SK-N-SH treated with all-trans-retinoic acid at 6 μM for 48 hours (cell line): ENCODE measurements around the gene PLTP.

Experiments
- ATAC-seq: fragments of 200-7000 bp; cut with Tn5 transposase; 3 replicates; pipeline ENCODE4 v1.9.1; 2020; ENCODE audit warnings: mild to moderate bottlenecking, moderate library complexity
- ARNTL ChIP-seq: fragments of 450-650 bp; formaldehyde crosslinking; IDR thresholded peaks from 2 replicates; pipeline ENCODE4 v1.5.0; 2020; ENCODE audit warnings: low read depth, mild to moderate bottlenecking, moderate library complexity, borderline replicate concordance
- BACH2 ChIP-seq: fragments of 250-450 bp; sonication (Bioruptor Pico); IDR thresholded peaks from 2 replicates; pipeline ENCODE4 v1.9.0; 2021; ENCODE audit warnings: mild to moderate bottlenecking, borderline replicate concordance
- CSDC2 ChIP-seq: fragments of 250-450 bp; sonication (Bioruptor Pico); IDR thresholded peaks from 2 replicates; pipeline ENCODE4 v1.5.0; 2020; ENCODE audit warnings: mild to moderate bottlenecking, moderate library complexity
- ESRRG ChIP-seq: fragments of 250-450 bp; sonication (Bioruptor Pico); IDR thresholded peaks from 2 replicates; pipeline ENCODE4 v1.6.1; 2021; ENCODE audit warnings: mild to moderate bottlenecking
- GLIS3 ChIP-seq: fragments of 250-450 bp; sonication (Bioruptor Pico); IDR thresholded peaks from 2 replicates; pipeline ENCODE4 v1.5.0; 2020; ENCODE audit warnings: mild to moderate bottlenecking, moderate library complexity
- ISL1 ChIP-seq: fragments of 250-450 bp; sonication (Bioruptor Pico); IDR thresholded peaks from 2 replicates; pipeline ENCODE4 v2.1.2; 2022; ENCODE audit warnings: mild to moderate bottlenecking, moderate library complexity
- OSR1 ChIP-seq: fragments of 250-450 bp; sonication (Bioruptor Pico); IDR thresholded peaks from 2 replicates; pipeline ENCODE4 v1.8.0; 2022; ENCODE audit warnings: moderate library complexity, mild to moderate bottlenecking, inconsistent platforms
- RARB ChIP-seq: fragments of 250-450 bp; sonication (Bioruptor Pico); IDR thresholded peaks from 2 replicates; pipeline ENCODE4 v1.8.0; 2021; ENCODE audit warnings: mild to moderate bottlenecking, moderate library complexity
- SNAI2 ChIP-seq: fragments of 250-450 bp; sonication (Bioruptor Pico); IDR thresholded peaks from 2 replicates; pipeline ENCODE4 v1.5.0; 2020; ENCODE audit warnings: mild to moderate bottlenecking, moderate library complexity
- TCF4 ChIP-seq: fragments of 250-450 bp; sonication (Bioruptor Pico); IDR thresholded peaks from 2 replicates; pipeline ENCODE4 v1.8.0; 2021; ENCODE audit warnings: mild to moderate bottlenecking, moderate library complexity, borderline replicate concordance
- TOX ChIP-seq: fragments of 250-450 bp; sonication (Bioruptor Pico); IDR thresholded peaks from 2 replicates; pipeline ENCODE4 v1.8.0; 2021; ENCODE audit warnings: mild to moderate bottlenecking, moderate library complexity, borderline replicate concordance
- TSHZ2 ChIP-seq: fragments of 250-450 bp; sonication (Bioruptor Pico); IDR thresholded peaks from 2 replicates; pipeline ENCODE4 v1.5.0; 2020; ENCODE audit warnings: mild to moderate bottlenecking, moderate library complexity
- ZC3H10 ChIP-seq: fragments of 250-450 bp; sonication (Bioruptor Pico); IDR thresholded peaks from 2 replicates; pipeline ENCODE4 v1.5.1; 2021; ENCODE audit warnings: mild to moderate bottlenecking, moderate library complexity
- ZFP3 ChIP-seq: fragments of 250-450 bp; sonication (Bioruptor Pico); IDR thresholded peaks from 2 replicates; pipeline ENCODE4 v1.5.0; 2020; ENCODE audit warnings: mild to moderate bottlenecking, moderate library complexity
- ZFP30 ChIP-seq: fragments of 450-650 bp; formaldehyde crosslinking; IDR thresholded peaks from 2 replicates; pipeline ENCODE4 v1.5.0; 2022; ENCODE audit warnings: mild to moderate bottlenecking, moderate library complexity
- ZNF565 ChIP-seq: fragments of 450-650 bp; formaldehyde crosslinking; conservative IDR thresholded peaks from 2 replicates; pipeline ENCODE4 v1.5.0; 2020; ENCODE audit warnings: low read depth, mild to moderate bottlenecking, moderate library complexity
- ZNF70 ChIP-seq: fragments of 450-650 bp; formaldehyde crosslinking; IDR thresholded peaks from 2 replicates; pipeline ENCODE4 v1.5.0; 2020; ENCODE audit warnings: mild to moderate bottlenecking, moderate library complexity
- ZNF8 ChIP-seq: fragments of 450-650 bp; formaldehyde crosslinking; IDR thresholded peaks from 2 replicates; pipeline ENCODE4 v1.5.0; 2020; ENCODE audit warnings: mild to moderate bottlenecking, moderate library complexity
- TF ChIP-seq, protein P1 (sequence below): fragments of 250-450 bp; sonication (Bioruptor Pico); IDR thresholded peaks from 2 replicates; pipeline ENCODE4 v1.5.1; 2020; ENCODE audit warnings: low read depth, mild to moderate bottlenecking, moderate library complexity
- TF ChIP-seq, protein P2 (sequence below): fragments of 250-450 bp; sonication (Bioruptor Pico); IDR thresholded peaks from 2 replicates; pipeline ENCODE4 v1.8.0; 2020; ENCODE audit warnings: mild to moderate bottlenecking, moderate library complexity, borderline replicate concordance
- TF ChIP-seq, protein P3 (sequence below): fragments of 250-450 bp; sonication (Bioruptor Pico); IDR thresholded peaks from 2 replicates; pipeline ENCODE4 v1.5.1; 2021; ENCODE audit warnings: mild to moderate bottlenecking, moderate library complexity

PLTP gene

DNA sequence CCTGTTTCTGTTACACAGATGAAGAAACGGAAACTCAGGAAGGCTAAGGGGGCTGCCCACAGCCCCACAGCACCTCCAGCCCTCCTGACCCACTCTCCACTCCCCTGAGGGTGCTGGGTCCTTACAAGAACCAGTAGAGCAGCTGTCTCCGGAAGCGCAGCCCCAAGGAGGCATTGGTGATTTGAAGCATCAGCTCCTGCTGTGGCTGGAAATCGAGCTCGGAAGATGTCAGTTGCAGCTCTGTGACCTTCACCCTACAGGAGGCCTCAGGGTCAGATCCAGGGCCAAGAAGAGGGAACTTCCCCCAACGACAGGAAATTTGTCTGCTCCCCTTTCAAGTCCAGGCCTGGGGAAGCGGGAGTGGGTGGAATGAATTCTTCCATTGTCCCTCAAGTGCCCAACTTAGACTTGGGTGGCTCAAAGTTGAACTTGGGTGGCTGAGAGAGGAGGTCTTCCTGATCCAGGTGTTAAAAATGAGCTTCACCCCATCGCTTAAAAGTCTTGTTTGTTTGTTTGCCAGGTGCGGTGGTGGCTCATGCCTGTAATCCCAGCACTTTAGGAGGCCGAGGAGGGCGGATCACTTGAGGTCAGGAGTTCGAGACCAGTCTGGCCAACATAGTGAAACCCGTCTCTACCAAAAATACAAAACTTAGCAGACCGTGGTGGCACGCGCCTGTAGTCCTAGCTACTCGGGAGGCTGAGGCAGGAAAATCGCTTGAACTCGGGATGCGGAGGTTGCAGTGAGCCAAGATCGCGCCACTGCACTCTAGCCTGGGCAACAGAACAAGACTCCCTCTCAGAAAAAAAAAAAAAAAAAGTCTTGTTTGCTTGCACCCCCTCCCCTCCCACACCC lies 1.9 kb downstream of the PLTP start:
- no peak for ATAC-seq
- TF ChIP-seq ZC3H10 (no peak), TSHZ2 (CRISPR knock-in tag) (no peak), ZFP30 (CRISPR knock-in tag) (no peak), ARNTL (CRISPR knock-in tag) (no peak), ZFP3 (no peak), TCF4 (CRISPR knock-in tag) (no peak), ZNF565 (CRISPR knock-in tag) (no peak), ISL1 (CRISPR knock-in tag) (no peak), CSDC2 (no peak), TOX (no peak), ZNF70 (no peak), ESRRG (CRISPR knock-in tag) (no peak), GLIS3 (CRISPR knock-in tag) (no peak), BACH2 (CRISPR knock-in tag) (no peak), ZNF8 (no peak), RARB (no peak)
- TF ChIP-seq, protein P1, sequence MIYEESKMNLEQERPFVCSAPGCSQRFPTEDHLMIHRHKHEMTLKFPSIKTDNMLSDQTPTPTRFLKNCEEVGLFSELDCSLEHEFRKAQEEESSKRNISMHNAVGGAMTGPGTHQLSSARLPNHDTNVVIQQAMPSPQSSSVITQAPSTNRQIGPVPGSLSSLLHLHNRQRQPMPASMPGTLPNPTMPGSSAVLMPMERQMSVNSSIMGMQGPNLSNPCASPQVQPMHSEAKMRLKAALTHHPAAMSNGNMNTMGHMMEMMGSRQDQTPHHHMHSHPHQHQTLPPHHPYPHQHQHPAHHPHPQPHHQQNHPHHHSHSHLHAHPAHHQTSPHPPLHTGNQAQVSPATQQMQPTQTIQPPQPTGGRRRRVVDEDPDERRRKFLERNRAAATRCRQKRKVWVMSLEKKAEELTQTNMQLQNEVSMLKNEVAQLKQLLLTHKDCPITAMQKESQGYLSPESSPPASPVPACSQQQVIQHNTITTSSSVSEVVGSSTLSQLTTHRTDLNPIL (CRISPR knock-in tag): no peak
- TF ChIP-seq, protein P2, sequence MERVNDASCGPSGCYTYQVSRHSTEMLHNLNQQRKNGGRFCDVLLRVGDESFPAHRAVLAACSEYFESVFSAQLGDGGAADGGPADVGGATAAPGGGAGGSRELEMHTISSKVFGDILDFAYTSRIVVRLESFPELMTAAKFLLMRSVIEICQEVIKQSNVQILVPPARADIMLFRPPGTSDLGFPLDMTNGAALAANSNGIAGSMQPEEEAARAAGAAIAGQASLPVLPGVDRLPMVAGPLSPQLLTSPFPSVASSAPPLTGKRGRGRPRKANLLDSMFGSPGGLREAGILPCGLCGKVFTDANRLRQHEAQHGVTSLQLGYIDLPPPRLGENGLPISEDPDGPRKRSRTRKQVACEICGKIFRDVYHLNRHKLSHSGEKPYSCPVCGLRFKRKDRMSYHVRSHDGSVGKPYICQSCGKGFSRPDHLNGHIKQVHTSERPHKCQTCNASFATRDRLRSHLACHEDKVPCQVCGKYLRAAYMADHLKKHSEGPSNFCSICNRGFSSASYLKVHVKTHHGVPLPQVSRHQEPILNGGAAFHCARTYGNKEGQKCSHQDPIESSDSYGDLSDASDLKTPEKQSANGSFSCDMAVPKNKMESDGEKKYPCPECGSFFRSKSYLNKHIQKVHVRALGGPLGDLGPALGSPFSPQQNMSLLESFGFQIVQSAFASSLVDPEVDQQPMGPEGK (CRISPR knock-in tag): no peak
- TF ChIP-seq, all 23 proteins: peak for 0

- ATAC-seq: no peak
- TF ChIP-seq ZC3H10 (no peak), RARB (no peak), ZFP3 (no peak)
Measured at GRCh38 chr20:45909336-45909808, 2.6 kb downstream of the PLTP start.

- TF ChIP-seq TCF4 (CRISPR knock-in tag) (no peak), ESRRG (CRISPR knock-in tag) (no peak), CSDC2 (no peak), SNAI2 (CRISPR knock-in tag) (no peak)
- TF ChIP-seq, protein P1 (CRISPR knock-in tag): no peak
- ATAC-seq: no peak
Measured at GRCh38 chr20:45908084-45908483, 3.9 kb downstream of the PLTP start.

DNA sequence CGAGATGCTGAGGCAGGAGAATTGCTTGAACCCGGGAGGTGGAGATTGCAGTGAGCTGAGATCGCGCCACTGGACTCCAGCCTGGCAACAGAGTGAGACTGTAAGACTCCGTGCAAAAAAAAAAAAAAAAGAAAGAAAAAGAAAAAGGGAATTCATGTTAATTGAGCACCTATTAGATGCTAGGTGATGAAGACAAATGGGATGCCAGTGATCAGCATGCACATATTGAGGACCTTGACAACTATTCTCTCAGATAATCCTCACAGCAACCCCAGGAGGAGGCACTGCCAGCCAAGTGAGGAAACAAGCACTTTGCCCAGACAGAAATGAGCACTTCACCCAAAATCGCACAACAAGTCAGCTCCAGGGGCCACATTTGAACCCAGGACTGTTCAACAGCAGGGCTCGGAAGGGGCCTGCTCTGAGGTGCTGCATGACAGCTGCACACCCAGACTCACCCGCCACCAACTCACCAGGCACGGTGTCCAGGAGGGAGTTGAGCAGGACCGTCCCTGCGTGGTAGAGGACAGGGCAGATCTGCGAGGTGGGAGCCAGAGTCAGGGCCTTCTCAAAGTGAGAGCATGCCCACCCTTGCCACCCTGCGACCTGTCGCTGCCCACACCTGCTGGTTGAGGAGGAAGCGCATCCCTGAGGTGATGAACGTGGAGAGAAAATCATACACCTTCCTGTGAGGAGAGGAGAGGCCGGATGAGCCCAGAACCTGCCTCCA lies 4.6 kb downstream of the PLTP start:
- ATAC-seq: no peak
- TF ChIP-seq BACH2 (CRISPR knock-in tag): no peak
- TF ChIP-seq, protein P3, sequence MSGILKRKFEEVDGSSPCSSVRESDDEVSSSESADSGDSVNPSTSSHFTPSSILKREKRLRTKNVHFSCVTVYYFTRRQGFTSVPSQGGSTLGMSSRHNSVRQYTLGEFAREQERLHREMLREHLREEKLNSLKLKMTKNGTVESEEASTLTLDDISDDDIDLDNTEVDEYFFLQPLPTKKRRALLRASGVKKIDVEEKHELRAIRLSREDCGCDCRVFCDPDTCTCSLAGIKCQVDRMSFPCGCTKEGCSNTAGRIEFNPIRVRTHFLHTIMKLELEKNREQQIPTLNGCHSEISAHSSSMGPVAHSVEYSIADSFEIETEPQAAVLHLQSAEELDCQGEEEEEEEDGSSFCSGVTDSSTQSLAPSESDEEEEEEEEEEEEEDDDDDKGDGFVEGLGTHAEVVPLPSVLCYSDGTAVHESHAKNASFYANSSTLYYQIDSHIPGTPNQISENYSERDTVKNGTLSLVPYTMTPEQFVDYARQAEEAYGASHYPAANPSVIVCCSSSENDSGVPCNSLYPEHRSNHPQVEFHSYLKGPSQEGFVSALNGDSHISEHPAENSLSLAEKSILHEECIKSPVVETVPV (CRISPR knock-in tag): no peak
- TF ChIP-seq ARNTL (CRISPR knock-in tag): no peak
- TF ChIP-seq ZNF70: no peak
- no peak for TF ChIP-seq TSHZ2 (CRISPR knock-in tag)
- no peak for TF ChIP-seq OSR1 (CRISPR knock-in tag)
- TF ChIP-seq, all 23 proteins: peak for 0
